ENCODE data around the gene UBE2E2.

UBE2E2 gene

GRCh38 chr3:23312866-23313265, 109.7 kb downstream of the UBE2E2 start:
- no peak for DNase-seq (ENCODE audit: extremely low read depth, low read depth)
- H3K4me3 ChIP-seq (replicated peaks; ENCODE audit: low read depth, low read length), result no peak overlapping the region
- TF ChIP-seq, protein P1, sequence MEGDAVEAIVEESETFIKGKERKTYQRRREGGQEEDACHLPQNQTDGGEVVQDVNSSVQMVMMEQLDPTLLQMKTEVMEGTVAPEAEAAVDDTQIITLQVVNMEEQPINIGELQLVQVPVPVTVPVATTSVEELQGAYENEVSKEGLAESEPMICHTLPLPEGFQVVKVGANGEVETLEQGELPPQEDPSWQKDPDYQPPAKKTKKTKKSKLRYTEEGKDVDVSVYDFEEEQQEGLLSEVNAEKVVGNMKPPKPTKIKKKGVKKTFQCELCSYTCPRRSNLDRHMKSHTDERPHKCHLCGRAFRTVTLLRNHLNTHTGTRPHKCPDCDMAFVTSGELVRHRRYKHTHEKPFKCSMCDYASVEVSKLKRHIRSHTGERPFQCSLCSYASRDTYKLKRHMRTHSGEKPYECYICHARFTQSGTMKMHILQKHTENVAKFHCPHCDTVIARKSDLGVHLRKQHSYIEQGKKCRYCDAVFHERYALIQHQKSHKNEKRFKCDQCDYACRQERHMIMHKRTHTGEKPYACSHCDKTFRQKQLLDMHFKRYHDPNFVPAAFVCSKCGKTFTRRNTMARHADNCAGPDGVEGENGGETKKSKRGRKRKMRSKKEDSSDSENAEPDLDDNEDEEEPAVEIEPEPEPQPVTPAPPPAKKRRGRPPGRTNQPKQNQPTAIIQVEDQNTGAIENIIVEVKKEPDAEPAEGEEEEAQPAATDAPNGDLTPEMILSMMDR (IDR thresholded peaks at IDR 0.05; ENCODE audit: low read depth, low read length, missing control alignments), result no peak

DNA sequence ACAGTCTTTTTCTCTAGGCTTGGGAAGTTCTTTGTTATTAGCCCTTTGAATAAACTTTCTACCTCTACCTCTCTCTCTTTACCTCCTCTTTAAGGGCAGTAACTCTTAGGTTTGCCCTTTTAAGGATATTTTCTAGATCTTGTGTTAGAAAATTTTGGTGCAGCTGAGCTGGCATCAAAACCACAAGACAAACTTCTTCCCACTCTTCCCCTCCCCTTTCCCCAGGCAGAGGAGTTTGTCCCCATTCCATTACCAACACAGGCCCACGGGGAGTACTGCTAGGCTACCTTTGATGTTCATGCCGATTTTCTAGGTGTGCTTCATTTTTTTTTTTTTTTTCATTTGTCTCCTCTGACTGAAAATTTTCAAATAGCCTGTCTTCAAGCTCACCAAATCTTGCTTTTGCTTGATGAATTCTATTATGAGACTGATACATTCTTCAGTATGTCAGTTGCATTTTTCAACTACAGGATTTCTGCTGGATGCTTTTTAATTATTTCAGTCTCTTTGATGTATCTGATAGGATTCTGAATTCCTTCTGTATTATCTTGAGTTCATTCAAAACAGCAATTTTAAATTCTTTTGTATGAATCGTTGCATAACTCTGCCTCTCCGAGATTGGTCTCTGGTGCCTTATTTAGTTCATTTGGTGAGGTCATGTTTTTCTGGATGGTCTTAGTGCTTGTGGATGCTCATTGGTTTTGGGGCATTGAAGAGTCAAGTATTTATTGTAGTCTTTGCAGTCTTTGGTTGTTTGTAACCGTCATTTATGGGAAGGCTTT, 112.0 kb downstream of the UBE2E2 start:
- H3K4me3 ChIP-seq (replicated peaks; ENCODE audit: low read depth, low read length), result no peak overlapping the region
- TF ChIP-seq, protein P1 (IDR thresholded peaks at IDR 0.05; ENCODE audit: low read depth, low read length, missing control alignments), result no peak
- DNase-seq (ENCODE audit: extremely low read depth, low read depth), result no peak

GRCh38 chr3:23316924-23317323, 113.8 kb downstream of the UBE2E2 start:
- DNase-seq (ENCODE audit: extremely low read depth, low read depth), result no peak
- no peak overlapping the region for H3K4me3 ChIP-seq (replicated peaks; ENCODE audit: low read depth, low read length)
- TF ChIP-seq, protein P1 (IDR thresholded peaks at IDR 0.05; ENCODE audit: low read depth, low read length, missing control alignments), result no peak

GRCh38 chr3:23319366-23320312, 116.5 kb downstream of the UBE2E2 start:
- DNase-seq (ENCODE audit: extremely low read depth, low read depth), result no peak
- H3K4me3 ChIP-seq (replicated peaks; ENCODE audit: low read depth, low read length), result no peak overlapping the region
- TF ChIP-seq, protein P1 (IDR thresholded peaks at IDR 0.05; ENCODE audit: low read depth, low read length, missing control alignments), result no peak

GRCh38 chr3:23320586-23321570, 117.8 kb downstream of the UBE2E2 start:
- no peak for DNase-seq (ENCODE audit: extremely low read depth, low read depth)
- TF ChIP-seq, protein P1 (IDR thresholded peaks at IDR 0.05; ENCODE audit: low read depth, low read length, missing control alignments), result no peak
- H3K4me3 ChIP-seq (replicated peaks; ENCODE audit: low read depth, low read length), result no peak overlapping the region

DNA sequence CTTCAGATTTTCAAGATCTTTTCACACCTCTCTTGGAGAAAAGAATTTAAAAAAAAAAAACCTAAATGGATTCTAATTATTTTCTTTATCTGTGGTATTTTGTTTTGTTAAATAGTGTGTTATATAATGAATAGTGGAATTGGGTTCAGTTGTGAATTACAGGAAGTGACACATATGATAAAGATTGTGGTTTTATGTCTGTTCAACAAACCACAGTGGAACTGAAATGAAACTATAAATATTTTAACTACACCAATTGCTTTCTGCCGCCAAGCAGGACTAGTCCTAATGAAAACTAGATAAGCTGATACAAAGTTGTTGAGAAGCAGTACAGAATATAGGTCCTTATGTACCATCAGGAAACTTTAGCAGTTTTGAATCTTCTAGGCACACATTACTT, 121.6 kb downstream of the UBE2E2 start:
- H3K4me3 ChIP-seq (replicated peaks; ENCODE audit: low read depth, low read length), result no peak overlapping the region
- peak; percentile 10 for DNase-seq (ENCODE audit: extremely low read depth, low read depth)
- TF ChIP-seq, protein P1 (IDR thresholded peaks at IDR 0.05; ENCODE audit: low read depth, low read length, missing control alignments), result no peak

All from HFF-Myc (cell line).